Astrocyte of the spinal cord (primary cell): ENCODE results near the gene YPEL5.
"Not testable (repeated sequence)": the region's sequence is repeated elsewhere in the genome, so short reads cannot be mapped to it uniquely, and the experiment has no call there.

Experiments used
- DNase-seq: peaks from one replicate; pipeline ENCODE4 v3.0.0; 2011; ENCODE audit warnings: low read depth, low spot score
- H3K4me3 ChIP-seq: 2 replicates; pipeline ENCODE4 v1.5.1; 2011; ENCODE audit warnings: low read depth, mild to moderate bottlenecking, low read length, moderate library complexity
- in situ Hi-C: cut with HindIII; loops from 2 replicates; pipeline ENCODE4 v1.10.0; 2017; ENCODE audit warnings: low sequenced_read_pairs
- TF ChIP-seq, protein P1 (sequence below): IDR thresholded peaks from 2 replicates; pipeline ENCODE4 v1.5.1; 2012; ENCODE audit warnings: low read depth, mild to moderate bottlenecking, low read length, inconsistent platforms

YPEL5 gene

DNA sequence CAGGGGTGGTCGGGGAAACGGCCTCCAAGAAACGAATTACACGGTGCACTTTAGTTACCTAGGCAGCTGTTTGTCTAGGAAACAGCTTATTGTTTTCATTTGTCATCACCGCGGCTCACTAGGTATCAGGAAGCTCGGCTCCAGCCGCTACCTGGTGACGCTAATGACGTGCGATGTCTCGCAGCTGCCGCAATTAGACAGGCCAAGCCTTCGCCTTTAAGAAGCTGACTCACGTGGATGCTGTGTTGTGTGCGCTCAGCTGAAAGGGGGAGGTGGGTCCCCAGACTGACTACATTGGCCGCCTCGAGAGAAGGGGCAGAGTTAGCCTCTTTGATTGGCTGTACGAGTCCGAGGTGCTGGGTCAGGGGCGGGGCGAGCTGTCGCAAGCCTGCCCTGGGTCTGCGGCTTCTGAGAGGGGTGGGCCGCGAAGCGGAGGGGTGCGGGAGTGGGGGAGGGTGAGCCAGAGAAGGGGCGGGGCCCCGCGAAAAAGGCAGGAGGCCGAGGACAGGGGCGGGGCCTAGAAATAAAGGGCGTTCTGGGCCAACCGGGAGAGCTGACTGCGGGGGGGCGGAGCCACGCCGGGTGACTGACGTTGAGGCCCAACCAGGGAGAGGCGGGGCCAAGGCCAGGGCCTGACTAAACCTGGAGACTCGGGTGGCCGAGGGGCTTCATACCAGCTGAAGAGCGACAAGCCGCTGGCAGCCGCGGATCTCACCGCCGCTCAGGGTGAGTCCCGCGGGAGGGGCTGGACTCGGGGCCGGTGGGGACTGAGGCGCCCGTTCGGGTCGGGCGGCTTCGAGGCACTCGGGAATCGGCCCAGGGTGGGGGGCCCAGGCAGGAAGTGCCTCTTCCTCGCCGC lies at the start of gene YPEL5:
TSS of gene YPEL5 (plus strand) at position 671 of the 859 bp plus-strand sequence. CDS start 9,645 bp downstream, outside the sequence.
- H3K4me3 ChIP-seq: peak within 1 kb of the TSS; percentile 76
- DNase-seq: peak; percentile 100
- in situ Hi-C loops: no loop called here
- TF ChIP-seq, protein P1, sequence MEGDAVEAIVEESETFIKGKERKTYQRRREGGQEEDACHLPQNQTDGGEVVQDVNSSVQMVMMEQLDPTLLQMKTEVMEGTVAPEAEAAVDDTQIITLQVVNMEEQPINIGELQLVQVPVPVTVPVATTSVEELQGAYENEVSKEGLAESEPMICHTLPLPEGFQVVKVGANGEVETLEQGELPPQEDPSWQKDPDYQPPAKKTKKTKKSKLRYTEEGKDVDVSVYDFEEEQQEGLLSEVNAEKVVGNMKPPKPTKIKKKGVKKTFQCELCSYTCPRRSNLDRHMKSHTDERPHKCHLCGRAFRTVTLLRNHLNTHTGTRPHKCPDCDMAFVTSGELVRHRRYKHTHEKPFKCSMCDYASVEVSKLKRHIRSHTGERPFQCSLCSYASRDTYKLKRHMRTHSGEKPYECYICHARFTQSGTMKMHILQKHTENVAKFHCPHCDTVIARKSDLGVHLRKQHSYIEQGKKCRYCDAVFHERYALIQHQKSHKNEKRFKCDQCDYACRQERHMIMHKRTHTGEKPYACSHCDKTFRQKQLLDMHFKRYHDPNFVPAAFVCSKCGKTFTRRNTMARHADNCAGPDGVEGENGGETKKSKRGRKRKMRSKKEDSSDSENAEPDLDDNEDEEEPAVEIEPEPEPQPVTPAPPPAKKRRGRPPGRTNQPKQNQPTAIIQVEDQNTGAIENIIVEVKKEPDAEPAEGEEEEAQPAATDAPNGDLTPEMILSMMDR: no peak

DNA sequence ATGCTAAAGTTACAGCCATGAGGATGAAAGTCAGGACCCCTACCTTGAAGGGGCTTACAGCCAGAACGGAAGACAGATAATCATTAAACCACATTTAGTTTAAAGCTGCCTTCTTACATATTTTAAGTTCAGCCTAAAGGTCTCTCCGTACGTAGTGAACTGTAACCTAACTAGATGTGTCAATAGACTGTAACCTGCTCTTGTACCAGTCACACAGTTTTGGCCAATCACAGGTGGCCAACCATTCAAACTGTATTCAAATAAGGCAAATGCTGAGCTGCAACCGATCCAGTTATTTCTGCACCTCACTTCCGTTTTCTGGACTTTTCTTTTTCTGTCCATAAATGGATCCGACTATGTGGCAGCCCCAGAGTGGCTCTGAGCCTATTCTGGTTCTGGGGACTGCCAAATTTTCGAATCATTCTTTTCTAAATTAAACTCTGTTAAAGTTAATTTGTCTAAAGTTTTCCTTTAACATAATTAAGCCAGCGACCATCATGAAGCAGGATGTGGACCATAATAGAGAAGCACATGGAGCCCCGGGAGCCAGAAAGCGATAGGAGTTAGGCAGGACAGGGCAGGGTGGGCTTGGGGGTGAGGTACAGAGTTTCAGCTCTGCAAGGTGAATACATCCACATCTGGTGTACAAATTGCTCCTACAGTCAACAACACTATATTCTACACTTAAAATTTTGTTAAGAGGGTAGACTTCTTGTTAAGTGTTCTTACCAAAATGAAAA lies 48.4 kb upstream of the YPEL5 start:
- no peak overlapping the region for H3K4me3 ChIP-seq
- no peak for DNase-seq
- TF ChIP-seq, protein P1: no peak
- in situ Hi-C loops: no loop called here

DNA sequence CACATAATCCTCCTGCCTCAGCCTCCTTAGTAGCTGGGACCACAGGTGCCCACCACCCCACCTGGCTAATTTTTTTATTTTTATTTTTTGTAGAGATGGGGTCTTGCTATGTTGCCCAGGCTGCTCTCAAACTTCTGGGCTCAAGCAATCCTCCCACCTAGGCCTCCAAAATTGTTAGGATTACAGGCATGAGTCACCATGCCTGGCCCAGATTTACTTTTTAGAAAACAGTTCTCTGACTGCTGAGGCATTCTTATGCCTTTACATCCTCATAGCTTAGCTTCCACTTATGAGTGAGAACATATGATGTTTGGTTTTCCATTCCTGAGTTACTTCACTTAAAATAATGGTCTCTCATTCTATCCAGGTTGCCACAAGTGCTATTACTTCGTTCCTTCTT lies 47.4 kb upstream of the YPEL5 start:
- in situ Hi-C loops, H3K4me3 ChIP-seq, DNase-seq: not testable (repeated sequence)

DNA sequence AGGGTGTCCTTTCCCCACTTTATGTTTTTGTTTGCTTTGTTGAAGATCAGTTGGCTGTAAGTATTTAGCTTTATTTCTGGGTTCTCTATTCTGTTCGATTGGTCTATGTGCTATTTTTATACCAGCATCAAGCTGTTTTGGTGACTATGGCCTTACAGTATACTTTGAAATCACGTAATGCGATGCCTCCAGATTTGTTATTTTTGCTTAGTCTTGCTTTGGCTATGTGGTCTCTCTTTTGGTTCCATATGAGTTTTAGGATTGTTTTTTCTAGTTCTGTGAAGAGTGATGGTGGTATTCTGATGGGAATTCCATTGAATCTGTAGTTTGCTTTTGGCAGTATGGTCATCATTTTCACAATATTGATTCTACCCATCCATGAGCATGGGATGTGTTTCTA lies 46.1 kb upstream of the YPEL5 start:
- H3K4me3 ChIP-seq, DNase-seq, in situ Hi-C loops: not testable (repeated sequence)

DNA sequence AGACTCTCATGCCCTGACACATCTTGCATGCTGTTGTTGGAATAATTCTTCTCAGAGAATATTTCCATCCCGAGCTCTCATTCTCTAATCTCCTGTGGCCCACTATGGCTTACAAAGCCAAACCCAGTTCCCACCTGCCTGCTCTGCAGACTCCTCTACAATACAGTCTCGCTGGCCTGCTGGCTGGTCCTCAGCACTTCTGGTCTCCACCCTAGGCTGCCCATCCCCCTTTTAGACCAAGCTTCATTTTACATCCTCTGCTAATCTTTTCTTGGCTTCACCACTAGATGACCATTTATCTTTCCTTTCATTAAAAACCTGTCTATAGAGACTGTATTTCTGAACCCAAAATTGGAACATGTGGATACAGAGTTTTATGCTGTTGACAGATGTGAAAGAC lies 42.5 kb upstream of the YPEL5 start:
- DNase-seq: no peak
- in situ Hi-C loops: no loop called here
- TF ChIP-seq, protein P1: no peak
- H3K4me3 ChIP-seq: no peak overlapping the region

DNA sequence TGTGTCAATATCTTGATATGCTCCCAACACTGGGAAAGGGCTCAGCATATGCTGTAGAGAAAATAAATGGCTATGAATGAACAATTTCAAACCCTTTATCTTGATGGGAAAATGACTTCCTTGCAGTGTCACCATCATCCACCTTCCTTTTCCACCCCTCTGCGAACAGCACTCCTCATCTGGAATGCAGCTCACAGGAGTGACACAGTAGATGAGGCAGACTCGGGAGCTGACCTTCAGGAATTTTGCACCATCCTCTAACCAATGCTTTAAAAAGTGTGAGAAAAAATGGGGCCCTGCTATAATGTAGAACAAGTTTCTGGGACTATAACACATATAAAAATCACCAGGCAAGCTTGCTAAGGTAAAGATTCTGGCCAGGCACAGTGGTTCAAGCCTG lies 41.3 kb upstream of the YPEL5 start:
- H3K4me3 ChIP-seq: no peak overlapping the region
- TF ChIP-seq, protein P1: no peak
- in situ Hi-C loops: no loop called here
- DNase-seq: no peak

DNA sequence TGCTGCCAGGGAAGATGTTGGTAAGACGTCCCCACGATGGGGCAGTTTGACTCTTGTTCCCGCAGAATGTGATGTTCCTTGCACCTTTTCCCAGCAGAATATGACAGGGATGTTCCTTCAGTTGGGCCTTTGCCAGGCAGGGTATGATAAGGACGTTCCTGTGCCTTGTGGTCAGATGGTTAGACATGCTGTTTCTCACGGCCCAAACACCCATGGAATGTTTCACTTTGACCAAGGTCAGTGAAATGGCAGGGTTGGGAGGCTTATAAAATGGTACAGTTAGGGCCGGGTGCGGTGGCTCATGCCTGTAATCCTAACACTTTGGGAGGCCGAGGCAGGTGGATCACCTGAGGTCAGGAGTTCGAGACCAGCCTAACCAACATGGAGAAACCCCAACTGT lies 40.3 kb upstream of the YPEL5 start:
- TF ChIP-seq, protein P1: no peak

More for the DNA sequence above, 40.3 kb upstream of the YPEL5 start:
- no peak overlapping the region for H3K4me3 ChIP-seq
- in situ Hi-C loops: no loop called here
- DNase-seq: peak; percentile 12
